Amniotic epithelial cell (primary cell): ENCODE data around the gene LRRN3.

Experiments
- DNase-seq: peaks from one replicate; pipeline ENCODE4 v3.0.0-alpha.2; 2010; ENCODE audit warnings: low read depth

LRRN3 gene

DNA sequence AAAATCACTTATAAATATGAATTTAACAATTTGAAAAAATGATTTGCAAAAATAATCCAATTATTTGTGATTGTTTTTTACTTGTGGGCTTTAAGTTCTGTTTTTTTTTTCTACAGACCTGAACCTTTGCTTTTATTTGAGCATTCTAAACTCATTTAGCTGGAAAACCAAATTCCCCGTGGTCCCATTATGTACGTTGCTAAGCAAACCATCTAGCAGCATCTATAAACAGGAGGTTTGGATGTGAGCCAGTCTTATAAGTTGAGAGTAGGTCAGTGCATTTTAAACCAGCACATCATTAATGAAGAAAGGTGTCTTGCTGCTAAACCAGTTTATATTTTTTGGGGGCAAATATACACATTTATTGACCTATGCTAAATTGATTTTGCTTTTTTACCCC is 77.3 kb downstream of the LRRN3 start:
- DNase-seq, result peak; percentile 7

DNA sequence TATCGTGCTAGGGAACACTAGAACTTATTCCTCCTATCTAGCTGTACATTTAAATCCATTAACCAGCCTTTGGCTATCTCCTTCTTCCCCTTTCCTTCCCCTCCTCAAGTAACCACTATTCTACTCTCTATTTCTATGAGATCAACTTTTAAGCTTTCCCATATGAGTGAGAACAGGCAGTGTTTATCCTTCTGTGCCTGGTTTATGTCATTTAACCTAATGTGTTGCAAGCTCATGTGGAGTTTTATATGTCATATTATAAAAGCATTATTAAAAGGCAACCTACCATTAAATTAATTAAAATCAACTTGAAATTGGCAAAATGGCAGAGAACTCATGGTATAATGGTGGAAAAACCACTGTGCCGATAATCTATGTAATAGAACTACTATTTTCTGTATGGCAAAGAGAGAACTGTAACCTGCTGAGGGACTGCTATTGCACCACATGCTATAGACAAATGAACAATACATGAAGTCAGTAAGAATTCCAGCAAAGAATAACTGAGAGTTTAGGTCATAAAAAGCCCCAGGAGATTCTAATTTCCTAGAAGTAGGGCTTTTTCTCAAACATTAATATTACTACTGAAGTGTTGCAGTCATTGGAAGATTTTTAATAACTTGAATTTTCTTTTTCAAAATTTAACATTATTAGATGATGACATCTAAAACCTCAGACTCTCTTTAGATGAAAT is 81.8 kb downstream of the LRRN3 start:
- DNase-seq, result peak; percentile 41

DNA sequence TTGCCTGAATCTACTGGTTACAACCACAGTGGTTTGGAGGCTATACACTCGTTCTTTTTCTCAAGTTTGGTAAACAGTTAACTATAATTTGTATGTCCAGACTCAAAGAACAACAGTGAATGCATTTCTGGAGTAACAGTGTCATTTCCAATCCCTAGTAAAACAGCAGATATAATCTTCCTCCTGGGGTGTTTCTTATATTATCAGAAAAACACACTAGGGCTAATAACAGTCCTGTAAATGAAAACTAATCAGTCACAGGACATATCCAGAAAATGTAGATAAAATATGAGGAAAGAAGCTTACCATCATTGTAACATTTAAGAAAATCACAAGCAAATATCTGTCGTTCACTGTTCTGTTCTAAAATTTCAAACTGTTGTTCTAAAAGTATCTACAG is 82.6 kb downstream of the LRRN3 start:
- DNase-seq, result no peak

DNA sequence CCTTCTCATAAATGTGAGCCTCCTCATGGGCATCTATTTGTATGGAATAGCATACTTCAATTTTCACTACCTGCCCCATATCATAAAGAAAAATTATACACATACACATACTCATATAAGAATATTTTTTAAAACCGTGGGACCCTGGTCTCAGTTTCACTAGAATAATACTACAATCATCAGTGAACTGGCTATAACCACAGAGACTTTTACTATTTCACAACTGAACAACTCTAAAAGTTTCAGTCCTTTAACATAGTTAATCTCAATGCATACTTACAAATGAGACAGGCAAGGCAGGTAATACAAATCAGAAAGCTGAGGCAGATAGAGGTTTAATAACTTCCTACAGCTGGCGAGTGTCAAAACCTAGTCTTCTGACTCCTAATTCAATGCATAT is 83.1 kb downstream of the LRRN3 start:
- DNase-seq, result no peak

DNA sequence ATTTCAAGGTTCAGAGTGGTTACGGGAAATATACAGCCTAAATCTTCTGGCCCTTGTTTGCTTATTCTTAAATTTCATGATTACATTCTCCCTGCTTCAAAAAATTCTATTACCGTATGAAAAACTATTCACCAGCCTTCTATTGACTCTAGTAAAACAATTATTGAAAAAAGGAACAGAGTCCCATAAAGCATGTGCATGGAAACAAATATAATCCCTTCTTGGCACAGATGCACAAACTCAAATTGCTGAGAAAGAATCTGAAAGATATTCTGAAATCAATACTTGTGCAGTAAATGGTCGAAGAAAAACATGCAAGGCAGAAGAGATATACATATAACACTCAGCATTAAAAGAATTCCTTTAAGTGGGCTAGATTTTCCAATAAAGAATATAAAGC is 83.6 kb downstream of the LRRN3 start:
- DNase-seq, result no peak
